ENCODE results near the gene IFT80. TPM values are rescaled to one million over a fixed set of nuclear protein-coding genes. Genes with fewer than 3 reads are reported as not detected.

The IFT80 gene
- total and polyA plus RNA-seq, 8 donors, result 27.9 to 92.0 (median 74.1) TPM

- TF ChIP-seq, protein P1, sequence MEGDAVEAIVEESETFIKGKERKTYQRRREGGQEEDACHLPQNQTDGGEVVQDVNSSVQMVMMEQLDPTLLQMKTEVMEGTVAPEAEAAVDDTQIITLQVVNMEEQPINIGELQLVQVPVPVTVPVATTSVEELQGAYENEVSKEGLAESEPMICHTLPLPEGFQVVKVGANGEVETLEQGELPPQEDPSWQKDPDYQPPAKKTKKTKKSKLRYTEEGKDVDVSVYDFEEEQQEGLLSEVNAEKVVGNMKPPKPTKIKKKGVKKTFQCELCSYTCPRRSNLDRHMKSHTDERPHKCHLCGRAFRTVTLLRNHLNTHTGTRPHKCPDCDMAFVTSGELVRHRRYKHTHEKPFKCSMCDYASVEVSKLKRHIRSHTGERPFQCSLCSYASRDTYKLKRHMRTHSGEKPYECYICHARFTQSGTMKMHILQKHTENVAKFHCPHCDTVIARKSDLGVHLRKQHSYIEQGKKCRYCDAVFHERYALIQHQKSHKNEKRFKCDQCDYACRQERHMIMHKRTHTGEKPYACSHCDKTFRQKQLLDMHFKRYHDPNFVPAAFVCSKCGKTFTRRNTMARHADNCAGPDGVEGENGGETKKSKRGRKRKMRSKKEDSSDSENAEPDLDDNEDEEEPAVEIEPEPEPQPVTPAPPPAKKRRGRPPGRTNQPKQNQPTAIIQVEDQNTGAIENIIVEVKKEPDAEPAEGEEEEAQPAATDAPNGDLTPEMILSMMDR (IDR thresholded peaks at IDR 0.05), result no peak
- H3K4me3 ChIP-seq, result no peak overlapping the region
- DNase-seq, result no peak
- no peaks in the 10 kb centered on the region for H3K27me3 ChIP-seq
- H3K36me3 ChIP-seq, result peaks cover 0 to 20% of the 10 kb centered on the region in 2 donors
- intact Hi-C loops (cut with DNase I), result no loop called here
- H3K27ac ChIP-seq, result no peak overlapping the region
- ATAC-seq, result no peak
- no peaks in the 10 kb centered on the region for H3K9me3 ChIP-seq
- no peaks in the 10 kb centered on the region for H3K4me1 ChIP-seq
These were observed 119.4 kb downstream of the IFT80 start for GRCh38 chr3:160279657-160280056.

- Histone ChIP-seq H3K4me1 (no peaks in the 10 kb centered on the region), H3K9me3 (no peaks in the 10 kb centered on the region), H3K27ac (no peak overlapping the region), H3K36me3 (peaks cover 0 to 24% of the 10 kb centered on the region in 2 donors), H3K4me3 (no peak overlapping the region), H3K27me3 (no peaks in the 10 kb centered on the region)
- intact Hi-C loops (cut with DNase I), result no loop called here
- DNase-seq, result no peak
- ATAC-seq, result no peak
- TF ChIP-seq, protein P1 (IDR thresholded peaks at IDR 0.05), result no peak
These were observed 120.8 kb downstream of the IFT80 start for GRCh38 chr3:160278210-160278609.

DNA sequence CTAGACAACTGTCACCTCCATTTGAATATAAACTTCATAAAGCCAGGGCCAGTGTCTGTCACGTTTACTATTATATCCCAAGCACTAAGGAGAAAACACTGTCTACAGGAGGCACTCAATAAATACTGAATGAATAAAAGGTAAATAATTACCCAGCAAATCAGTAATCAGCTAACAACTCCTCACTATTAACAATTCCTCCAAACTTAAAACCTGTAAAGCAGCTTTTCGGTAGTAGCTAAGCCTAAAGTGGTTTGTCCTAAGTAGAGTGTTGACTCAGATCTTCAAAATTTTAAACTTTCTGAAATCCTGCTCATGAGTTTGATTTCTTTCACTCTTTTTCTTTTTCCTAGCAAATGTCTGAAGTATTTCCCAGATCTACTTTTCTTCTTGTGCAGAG lies 133.9 kb downstream of the IFT80 start:
- TF ChIP-seq, protein P1 (IDR thresholded peaks at IDR 0.05), result no peak
- intact Hi-C loops (cut with DNase I), result no loop called here
- Histone ChIP-seq H3K27ac (no peak overlapping the region), H3K9me3 (no peaks in the 10 kb centered on the region), H3K4me3 (no peak overlapping the region), H3K4me1 (no peaks in the 10 kb centered on the region), H3K36me3 (peaks cover 0 to 4% of the 10 kb centered on the region in 2 donors), H3K27me3 (no peaks in the 10 kb centered on the region)
- ATAC-seq (peak; percentile 88), DNase-seq (peak in 1 of 4 donors; percentile 31)

DNA sequence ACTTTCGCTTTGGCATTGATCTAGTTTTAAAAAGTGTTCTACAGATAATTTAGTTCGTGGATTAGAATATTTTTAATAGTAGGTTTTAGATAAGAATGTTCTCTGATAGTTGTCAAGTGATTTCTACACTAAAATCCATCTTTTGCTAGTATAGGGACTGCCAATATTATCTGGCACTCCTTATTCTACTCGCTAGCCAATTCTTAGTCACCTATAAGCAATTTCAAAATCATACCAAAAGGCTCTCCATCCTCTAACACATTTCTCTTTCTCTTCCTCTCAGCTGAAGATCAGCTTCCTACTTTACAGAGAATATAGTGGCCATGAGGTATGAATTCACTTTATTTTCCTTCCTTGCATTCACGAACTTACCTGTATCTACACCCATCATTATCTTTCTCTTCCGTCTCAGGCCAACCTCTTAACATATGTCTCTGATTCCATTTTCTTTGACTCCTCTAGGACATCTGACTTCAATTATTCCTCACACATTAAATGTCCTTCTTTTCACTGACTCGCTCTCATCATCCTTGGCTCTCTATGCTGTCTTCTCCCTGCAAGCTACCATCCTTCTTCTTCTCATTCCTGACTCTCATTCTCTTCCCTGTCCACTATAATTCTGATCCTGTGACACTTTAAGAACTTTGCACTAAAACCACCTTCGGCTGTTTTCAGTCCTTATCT lies 138.3 kb downstream of the IFT80 start:
- no peak for ATAC-seq
- Histone ChIP-seq H3K36me3 (no peaks in the 10 kb centered on the region), H3K27ac (no peak overlapping the region), H3K27me3 (no peaks in the 10 kb centered on the region), H3K9me3 (no peaks in the 10 kb centered on the region), H3K4me3 (no peak overlapping the region), H3K4me1 (no peaks in the 10 kb centered on the region)
- TF ChIP-seq, protein P1 (IDR thresholded peaks at IDR 0.05), result no peak
- intact Hi-C loops (cut with DNase I), result no loop called here
- DNase-seq, result no peak

DNA sequence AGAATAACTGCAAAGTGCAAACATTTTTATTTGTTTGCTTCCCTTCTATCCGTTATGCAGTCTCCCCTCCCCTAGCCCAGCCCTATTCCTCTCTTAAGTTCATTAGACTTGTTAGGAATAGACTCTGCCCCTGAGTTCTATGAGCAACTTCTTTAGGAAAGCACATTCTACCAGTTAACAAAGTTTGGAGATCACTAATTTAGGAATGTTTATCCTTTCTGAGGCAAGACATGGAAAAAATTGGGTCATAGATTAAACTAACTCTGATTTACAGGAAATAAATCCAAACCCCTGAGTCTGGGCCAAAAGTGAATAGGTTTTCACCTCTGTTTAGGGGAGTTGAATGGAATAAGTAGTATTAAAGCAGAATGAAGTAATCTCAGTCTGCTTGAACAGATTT lies 139.4 kb downstream of the IFT80 start:
- DNase-seq (no peak), ATAC-seq (no peak)
- TF ChIP-seq, protein P1 (IDR thresholded peaks at IDR 0.05), result no peak
- Histone ChIP-seq H3K4me1 (no peaks in the 10 kb centered on the region), H3K36me3 (no peaks in the 10 kb centered on the region), H3K4me3 (no peak overlapping the region), H3K9me3 (no peaks in the 10 kb centered on the region), H3K27ac (no peak overlapping the region), H3K27me3 (no peaks in the 10 kb centered on the region)
- intact Hi-C loops (cut with DNase I), result no loop called here

Measured in left lung (tissue), 10 donors.